ENCODE measurements around the gene ABL1. TPM values are rescaled to one million over a fixed set of nuclear protein-coding genes. Genes with fewer than 3 reads are reported as not detected.
A peak's percentile ranks its signal among the peaks of the same experiment; 100 is the strongest.
"Not testable (repeated sequence)": the region's sequence is repeated elsewhere in the genome, so short reads cannot be mapped to it uniquely, and the experiment has no call there.

The ABL1 gene
- total RNA-seq, 4 donors from 2014 or later: 22.1 to 51.7 (median 27.1) TPM

DNA sequence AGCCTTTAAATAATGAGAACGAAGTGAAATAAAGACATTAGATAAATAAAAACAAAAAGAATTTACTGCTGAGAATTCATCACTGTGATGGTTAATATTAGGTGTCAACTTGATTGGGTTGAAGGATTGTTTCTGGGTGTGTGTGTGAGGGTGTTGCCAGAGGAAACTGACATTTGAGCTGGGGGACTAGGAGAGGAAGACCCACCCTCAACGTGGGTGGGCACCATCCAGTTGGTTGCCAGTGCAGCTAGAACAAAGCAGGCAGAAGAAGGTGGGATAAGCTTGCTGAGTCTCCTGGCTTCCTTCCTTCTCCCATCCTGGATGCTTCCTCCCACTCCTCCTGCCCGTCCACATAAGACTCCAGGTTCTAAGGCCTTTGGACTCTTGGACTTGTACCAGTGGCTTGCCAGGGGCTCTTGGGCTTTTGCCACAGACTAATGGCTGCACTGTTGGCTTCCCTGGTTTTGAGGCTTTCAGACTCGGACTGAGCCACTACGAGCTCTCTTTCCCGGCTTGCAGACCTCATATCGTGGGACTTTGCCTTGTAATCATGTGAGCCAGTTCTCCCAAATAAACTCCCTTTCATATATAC lies 43.7 kb upstream of the ABL1 start:
- peak overlapping the region in 1 of 4 donors; percentile 45 for H3K27ac ChIP-seq
- peaks cover 0 to 16% (median 6%) of the 10 kb centered on the region in 3 donors for H3K9me3 ChIP-seq
- intact Hi-C loops (cut with DNase I): no loop called here
- H3K4me1 ChIP-seq: peaks cover 0 to 28% (median 13%) of the 10 kb centered on the region in 3 donors
- H3K36me3 ChIP-seq: no peaks in the 10 kb centered on the region
- no peak overlapping the region for H3K4me3 ChIP-seq
- TF ChIP-seq, protein P1, sequence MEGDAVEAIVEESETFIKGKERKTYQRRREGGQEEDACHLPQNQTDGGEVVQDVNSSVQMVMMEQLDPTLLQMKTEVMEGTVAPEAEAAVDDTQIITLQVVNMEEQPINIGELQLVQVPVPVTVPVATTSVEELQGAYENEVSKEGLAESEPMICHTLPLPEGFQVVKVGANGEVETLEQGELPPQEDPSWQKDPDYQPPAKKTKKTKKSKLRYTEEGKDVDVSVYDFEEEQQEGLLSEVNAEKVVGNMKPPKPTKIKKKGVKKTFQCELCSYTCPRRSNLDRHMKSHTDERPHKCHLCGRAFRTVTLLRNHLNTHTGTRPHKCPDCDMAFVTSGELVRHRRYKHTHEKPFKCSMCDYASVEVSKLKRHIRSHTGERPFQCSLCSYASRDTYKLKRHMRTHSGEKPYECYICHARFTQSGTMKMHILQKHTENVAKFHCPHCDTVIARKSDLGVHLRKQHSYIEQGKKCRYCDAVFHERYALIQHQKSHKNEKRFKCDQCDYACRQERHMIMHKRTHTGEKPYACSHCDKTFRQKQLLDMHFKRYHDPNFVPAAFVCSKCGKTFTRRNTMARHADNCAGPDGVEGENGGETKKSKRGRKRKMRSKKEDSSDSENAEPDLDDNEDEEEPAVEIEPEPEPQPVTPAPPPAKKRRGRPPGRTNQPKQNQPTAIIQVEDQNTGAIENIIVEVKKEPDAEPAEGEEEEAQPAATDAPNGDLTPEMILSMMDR (IDR thresholded peaks at IDR 0.05): no peak
- TF ChIP-seq POLR2A (IDR thresholded peaks at IDR 0.05): no peak
- WGBS, 2 donors: 81% methylated on average over 6 to 7 of the region's 7 CpGs
- no peaks in the 10 kb centered on the region for H3K27me3 ChIP-seq
- no peak for DNase-seq

DNA sequence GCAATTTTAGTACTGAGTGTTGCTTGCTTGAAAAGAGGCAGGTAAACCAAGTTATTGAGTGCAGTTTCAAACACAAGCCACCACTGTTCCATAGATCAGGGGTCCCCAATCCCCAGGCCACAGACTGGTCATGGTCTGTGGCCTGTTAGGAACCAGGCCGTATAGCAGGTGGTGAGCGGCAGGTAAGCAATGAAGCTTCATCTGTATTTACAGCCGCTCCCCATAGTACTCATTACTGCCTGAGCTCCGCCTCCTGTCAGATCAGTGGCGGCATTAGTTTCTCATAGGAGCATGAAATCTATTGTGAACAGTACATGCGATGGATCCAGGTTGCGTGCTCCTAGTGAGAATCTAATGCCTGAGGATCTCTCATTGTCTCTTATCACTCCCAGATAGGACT lies 41.5 kb upstream of the ABL1 start:
- Histone ChIP-seq H3K4me3 (no peak overlapping the region), H3K36me3 (no peaks in the 10 kb centered on the region), H3K27ac (peak overlapping the region in 3 of 4 donors; percentile 48 to 87 (median 51)), H3K4me1 (peaks cover 0 to 28% (median 13%) of the 10 kb centered on the region in 3 donors), H3K9me3 (peaks cover 0 to 16% (median 6%) of the 10 kb centered on the region in 3 donors), H3K27me3 (no peaks in the 10 kb centered on the region)
- intact Hi-C loops (cut with DNase I): no loop called here
- no peak for TF ChIP-seq POLR2A (IDR thresholded peaks at IDR 0.05)
- TF ChIP-seq, protein P1 (IDR thresholded peaks at IDR 0.05): no peak
- 94 to 97% methylated on average over 7 of the region's 7 CpGs for WGBS, 2 donors
- DNase-seq: no peak

DNA sequence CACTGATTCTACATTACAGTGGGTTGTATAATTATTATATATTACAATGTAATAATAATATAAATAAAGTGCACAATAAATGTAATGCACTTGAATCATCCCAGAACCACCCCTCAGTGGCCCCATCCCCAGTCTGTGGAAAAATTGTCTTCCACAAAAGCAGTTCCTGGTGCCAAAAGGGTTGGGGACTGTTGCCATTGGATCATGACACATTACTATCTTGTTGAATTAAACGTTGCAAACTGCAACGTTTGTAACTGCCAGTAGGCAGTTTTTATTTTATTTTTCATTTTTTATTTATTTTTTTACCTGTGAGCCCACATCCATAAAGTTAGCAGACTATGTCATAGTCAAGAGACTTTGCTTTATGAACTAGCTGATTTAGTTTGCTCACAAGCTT lies 41.0 kb upstream of the ABL1 start:
- H3K36me3 ChIP-seq; DNase-seq; H3K4me3 ChIP-seq; H3K27me3 ChIP-seq; intact Hi-C loops (cut with DNase I): not testable (repeated sequence)
- Histone ChIP-seq H3K9me3 (peaks cover 0 to 11% (median 3%) of the 10 kb centered on the region in 3 donors), H3K27ac (peak overlapping the region in 3 of 4 donors; percentile 48 to 87 (median 78)), H3K4me1 (peaks cover 0 to 28% (median 13%) of the 10 kb centered on the region in 3 donors)
- 29 to 35% methylated on average over 2 of the region's 2 CpGs for WGBS, 2 donors

DNA sequence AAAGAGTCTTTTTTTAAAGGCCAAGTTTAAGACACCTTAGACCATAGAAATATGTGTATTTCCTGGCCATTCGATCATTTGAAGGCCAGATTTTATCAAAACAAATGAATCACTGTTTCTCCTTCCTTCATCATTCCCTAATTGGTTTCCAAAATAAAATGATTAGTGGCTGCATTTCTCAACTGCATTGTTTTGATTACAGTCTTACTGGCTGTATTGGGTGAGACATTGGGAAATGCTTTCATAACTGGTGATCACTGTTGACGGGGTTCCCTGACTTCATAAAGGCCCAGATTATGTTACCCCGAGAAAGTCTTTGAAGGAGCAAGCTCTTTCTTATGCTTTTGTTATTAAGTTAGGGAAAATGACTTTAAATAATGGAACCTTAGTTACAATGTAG lies 40.6 kb upstream of the ABL1 start:
- H3K36me3 ChIP-seq; intact Hi-C loops (cut with DNase I); H3K9me3 ChIP-seq; H3K4me3 ChIP-seq; DNase-seq; H3K27me3 ChIP-seq: not testable (repeated sequence)
- Histone ChIP-seq H3K27ac (peak overlapping the region; percentile 6 to 87 (median 76)), H3K4me1 (peaks cover 0 to 28% (median 13%) of the 10 kb centered on the region in 3 donors)
- 46 to 69% methylated on average over 3 of the region's 3 CpGs for WGBS, 2 donors

DNA sequence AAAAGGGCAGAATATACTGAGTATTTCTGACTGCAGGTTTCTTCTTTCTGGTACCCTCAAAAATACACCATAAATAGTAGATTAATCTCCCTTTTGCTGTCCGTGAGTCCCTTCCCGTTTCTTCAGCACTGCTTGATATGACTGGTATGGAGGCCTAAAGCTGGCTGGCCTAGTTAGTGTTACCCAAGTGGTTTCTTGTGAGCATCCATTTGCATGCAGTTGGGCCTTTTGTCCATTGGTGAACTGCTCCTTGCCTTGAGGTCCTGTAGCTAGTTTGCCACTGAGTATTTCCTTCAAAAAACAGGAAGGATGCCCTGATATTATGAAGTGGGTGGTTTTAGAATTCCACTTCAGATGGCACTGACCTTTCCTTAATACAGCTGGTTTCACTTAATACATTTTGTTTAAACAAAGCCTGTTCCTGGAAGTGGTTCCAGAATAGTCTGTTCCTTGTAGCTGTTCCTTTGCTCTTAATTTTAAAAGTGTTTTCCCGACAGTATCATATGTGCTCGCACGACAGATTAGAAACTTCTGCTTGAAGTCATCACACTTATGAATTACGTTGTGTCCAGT lies 40.0 kb upstream of the ABL1 start:
- Histone ChIP-seq H3K9me3 (peaks cover 0 to 3% (median 0%) of the 10 kb centered on the region in 3 donors), H3K36me3 (no peaks in the 10 kb centered on the region), H3K4me1 (peaks cover 0 to 28% (median 13%) of the 10 kb centered on the region in 3 donors), H3K27ac (peak overlapping the region; percentile 6 to 87 (median 76)), H3K27me3 (no peaks in the 10 kb centered on the region), H3K4me3 (no peak overlapping the region)
- intact Hi-C loops (cut with DNase I): no loop called here
- no peak for TF ChIP-seq POLR2A (IDR thresholded peaks at IDR 0.05)
- TF ChIP-seq, protein P1 (IDR thresholded peaks at IDR 0.05): no peak
- DNase-seq: no peak
- 58 to 77% methylated on average over 6 of the region's 6 CpGs for WGBS, 2 donors

DNA sequence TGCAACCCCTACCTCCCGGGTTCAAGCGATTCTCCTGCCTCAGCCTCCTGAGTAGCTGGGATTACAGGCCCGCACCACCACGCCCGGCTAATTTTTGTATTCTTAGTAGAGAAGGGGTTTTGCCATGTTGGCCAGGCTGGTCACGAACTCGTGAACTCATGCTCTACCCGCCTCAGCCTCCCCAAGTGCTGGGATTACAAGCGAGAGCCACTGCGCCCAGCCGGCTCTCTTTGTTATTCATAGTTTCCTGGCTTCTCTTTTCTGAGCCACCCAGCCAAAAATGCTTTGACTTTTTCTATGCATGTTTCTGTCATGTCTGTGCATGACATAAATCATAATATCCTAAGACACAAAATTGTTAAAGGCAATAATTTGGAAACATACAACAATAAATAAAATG lies 31.9 kb upstream of the ABL1 start:
- H3K4me1 ChIP-seq: peaks cover 0 to 13% (median 2%) of the 10 kb centered on the region in 3 donors
- H3K9me3 ChIP-seq; H3K36me3 ChIP-seq; H3K4me3 ChIP-seq; H3K27ac ChIP-seq; intact Hi-C loops (cut with DNase I); H3K27me3 ChIP-seq; DNase-seq: not testable (repeated sequence)
- 62 to 76% methylated on average over 11 of the region's 11 CpGs for WGBS, 2 donors

All from esophagus squamous epithelium (tissue), 5 donors.